C4-2B (cell line): Measurements from ENCODE around the gene SFTA2.

ENCODE experiments used
- CTCF ChIP-seq: fragments of 450-650 bp; conservative IDR thresholded peaks from 2 replicates; pipeline ENCODE4 v1.5.1; 2017; ENCODE audit warnings: mild to moderate bottlenecking
- ZFX ChIP-seq: fragments of 450-650 bp; IDR thresholded peaks from 2 replicates; pipeline ENCODE4 v1.6.1; 2017

GRCh38 chr6:30962716-30963115 lies 30.7 kb upstream of the SFTA2 start:
- no peak for TF ChIP-seq CTCF
- TF ChIP-seq ZFX, result no peak
